Spleen (tissue), 7 donors: ENCODE measurements around the gene LRPPRC.

Source experiments
- POLR2A ChIP-seq, 3 donors: fragments of 450-650 bp; IDR thresholded peaks; one replicate each; pipeline ENCODE4 v1.5.1; 2017; ENCODE audit warnings: antibody characterized with exemption in 3 of 3, mild to moderate bottlenecking in 1 of 3
- TF ChIP-seq, protein P1 (sequence below), 11 experiments: fragments of 200-600 bp in 7 of 11; fragments of 450-650 bp in 4 of 11; sonication (generic) in 4 of 11; IDR thresholded peaks in 8 of 11; conservative IDR thresholded peaks in 3 of 11; 1 replicate in 7 of 11; 2 replicates in 4 of 11; pipeline versions ENCODE4 v1.4.0 to v1.8.0; 2016 to 2021; ENCODE audit warnings: antibody characterized with exemption in 11 of 11, inconsistent platforms in 4 of 11, mild to moderate bottlenecking in 1 of 11
- donor health status: DM: no; HTN: no; CAD: no; lungs with moderate emphysema.
- donor health status: DM: no; HTN: no; CAD: no.
- donor health status: DM: no; HTN: no; CAD: no.

DNA sequence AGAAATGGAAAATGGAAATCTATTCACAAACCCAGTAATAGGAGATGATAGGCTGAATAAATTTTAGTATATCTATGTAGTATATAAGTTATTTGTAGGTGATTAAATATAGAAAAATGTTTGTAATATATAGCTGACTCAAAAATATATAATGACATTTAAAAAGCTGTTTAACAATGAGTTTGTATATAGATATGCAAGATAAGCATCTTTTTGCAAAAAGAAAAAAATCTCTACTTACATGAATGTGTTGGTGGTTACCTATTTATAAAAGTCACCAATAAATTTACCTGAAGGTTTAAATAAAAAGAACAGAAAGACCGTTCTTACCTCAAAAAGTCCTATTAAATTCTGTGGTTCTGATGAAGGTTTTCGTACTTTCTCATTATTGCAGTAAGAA lies 71.3 kb downstream of the LRPPRC start:
- no peak for TF ChIP-seq POLR2A (IDR thresholded peaks at IDR 0.05)
- TF ChIP-seq, protein P1, sequence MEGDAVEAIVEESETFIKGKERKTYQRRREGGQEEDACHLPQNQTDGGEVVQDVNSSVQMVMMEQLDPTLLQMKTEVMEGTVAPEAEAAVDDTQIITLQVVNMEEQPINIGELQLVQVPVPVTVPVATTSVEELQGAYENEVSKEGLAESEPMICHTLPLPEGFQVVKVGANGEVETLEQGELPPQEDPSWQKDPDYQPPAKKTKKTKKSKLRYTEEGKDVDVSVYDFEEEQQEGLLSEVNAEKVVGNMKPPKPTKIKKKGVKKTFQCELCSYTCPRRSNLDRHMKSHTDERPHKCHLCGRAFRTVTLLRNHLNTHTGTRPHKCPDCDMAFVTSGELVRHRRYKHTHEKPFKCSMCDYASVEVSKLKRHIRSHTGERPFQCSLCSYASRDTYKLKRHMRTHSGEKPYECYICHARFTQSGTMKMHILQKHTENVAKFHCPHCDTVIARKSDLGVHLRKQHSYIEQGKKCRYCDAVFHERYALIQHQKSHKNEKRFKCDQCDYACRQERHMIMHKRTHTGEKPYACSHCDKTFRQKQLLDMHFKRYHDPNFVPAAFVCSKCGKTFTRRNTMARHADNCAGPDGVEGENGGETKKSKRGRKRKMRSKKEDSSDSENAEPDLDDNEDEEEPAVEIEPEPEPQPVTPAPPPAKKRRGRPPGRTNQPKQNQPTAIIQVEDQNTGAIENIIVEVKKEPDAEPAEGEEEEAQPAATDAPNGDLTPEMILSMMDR (IDR thresholded peaks at IDR 0.05 in 8 of 11, conservative IDR thresholded peaks at IDR 0.05 in 3 of 11): no peak
